Adrenal gland (tissue), 12 donors: ENCODE data around the gene DHRS2. TPM values are rescaled to one million over a fixed set of nuclear protein-coding genes. Genes with fewer than 3 reads are reported as not detected.

ENCODE experiments used
- DNase-seq, 7 donors: peaks; one replicate each; pipeline ENCODE4 v3.0.0-alpha.2; 2019 to 2020
- H3K27ac ChIP-seq, 5 donors: fragments of 200-600 bp; sonication (generic) in 4 of 5; 1 replicate in 3 of 5; 2 replicates in 2 of 5; pipeline versions ENCODE4 v1.5.1 to v1.8.0; 2016 to 2020; ENCODE audit warnings: mild to moderate bottlenecking in 1 of 5
- H3K27me3 ChIP-seq: fragments of 200-600 bp; 2 replicates; pipeline ENCODE4 v1.8.0; 2021
- H3K36me3 ChIP-seq, 2 donors: fragments of 200-600 bp; replicated peaks in 1 of 2; 1 replicate in 1 of 2; 2 replicates in 1 of 2; pipeline versions ENCODE4 v1.5.1 to v1.8.0; 2018 to 2022
- H3K4me1 ChIP-seq, 2 donors: fragments of 200-600 bp; replicated peaks in 1 of 2; 1 replicate in 1 of 2; 2 replicates in 1 of 2; pipeline versions ENCODE4 v1.5.1 to v1.8.0; 2018 to 2021
- H3K4me3 ChIP-seq, 4 donors: fragments of 200-600 bp; sonication (generic) in 3 of 4; one replicate each; pipeline ENCODE4 v1.5.1; 2016 to 2018
- H3K9me3 ChIP-seq, 3 donors: fragments of 200-600 bp; sonication (generic) in 1 of 3; replicated peaks in 1 of 3; 1 replicate in 2 of 3; 2 replicates in 1 of 3; pipeline versions ENCODE4 v1.5.1 to v1.8.0; 2016 to 2021
- CTCF ChIP-seq, 6 experiments: fragments of 450-650 bp in 4 of 6; fragments of 200-600 bp in 2 of 6; sonication (generic) in 1 of 6; IDR thresholded peaks; 1 replicate in 5 of 6; 2 replicates in 1 of 6; pipeline versions ENCODE4 v1.5.1 to v1.8.0; 2016 to 2021; ENCODE audit warnings: antibody characterized with exemption in 6 of 6, mild to moderate bottlenecking in 2 of 6, moderate library complexity in 1 of 6
- POLR2A ChIP-seq, 2 donors: fragments of 450-650 bp; IDR thresholded peaks; one replicate each; pipeline ENCODE4 v1.6.1; 2017; ENCODE audit warnings: antibody characterized with exemption in 2 of 2, mild to moderate bottlenecking in 2 of 2, moderate library complexity in 1 of 2
- WGBS, 4 donors: extraction: QIAGEN DNeasy Blood & Tissue Kit in 2 of 4; methylation state at CpG; one replicate each; pipeline versions ENCODE4 v1.1.5 to v1.1.7; 2013 to 2017; 5-methylcytosine and 5-hydroxymethylcytosine counted together
- intact Hi-C, 2 donors: fragments of 100-400 bp; cut with DNase I; formaldehyde crosslinking; loops; one replicate each; pipeline versions ENCODE4 v1.14.1 to v1.15.0; 2022 to 2023
- polyA plus RNA-seq, 3 donors: library from polyadenylated mRNA; stranded (reverse); fragments of 200-250 nt in 2 of 3; fragments of 350-450 nt in 1 of 3; fragmentation: Illumina TruSeq in 1 of 3; extraction: RNeasy Lipid Tissue Mini Kit (QIAGEN cat#74804) in 1 of 3; gene quantifications; one replicate each; pipeline ENCODE4 v1.2.3, GENCODE V29; 2013 to 2014
- total RNA-seq, 9 donors: library from RNA; depleted of rRNA in 4 of 9; stranded (reverse); fragments of >200 nt in 4 of 9; fragments of 120-200 nt in 1 of 9; fragmentation: NEBNext Ultra II Directional in 1 of 9; extraction: Animal tissue kit (Norgen Biotek cat#: 25700) in 1 of 9; gene quantifications; one replicate each; pipeline versions ENCODE4 v1.1.0 to v1.2.4, GENCODE V29; 2013 to 2023
- donor health status: healthy with polysubstance abuse.
- donor health status: Bipolar disorder and iron deficiency.
- donor health status: DM: yes; HTN: yes; CAD: no.
- donor health status: DM: no; HTN: no; CAD: no.
- donor health status: DM: no; HTN: no; CAD: no.
- donor health status: DM: yes; HTN: yes; CAD: no.

The DHRS2 gene
- total and polyA plus RNA-seq, 12 donors = 0.86 to 4.9 (median 2.5) TPM; not detected in 4

- no peak for DNase-seq
- no peaks in the 10 kb centered on the region for H3K36me3 ChIP-seq
- no peak overlapping the region for H3K4me3 ChIP-seq
- H3K4me1 ChIP-seq = peaks cover 0 to 5% of the 10 kb centered on the region in 2 donors
- no peak for TF ChIP-seq CTCF (IDR thresholded peaks at IDR 0.05)
- no peak for TF ChIP-seq POLR2A (IDR thresholded peaks at IDR 0.05)
- intact Hi-C loops = no loop called here
- WGBS, 4 donors = 83 to 94% (median 89%) methylated on average over 6 of the region's 6 CpGs
- no peak overlapping the region for H3K27ac ChIP-seq
- no peaks in the 10 kb centered on the region for H3K9me3 ChIP-seq
- H3K27me3 ChIP-seq = no peaks in the 10 kb centered on the region
These were observed 10.7 kb downstream of the DHRS2 start for GRCh38 chr14:23646648-23647549.

GRCh38 chr14:23647619-23648018 is 11.5 kb downstream of the DHRS2 start:
- DNase-seq = no peak
- H3K4me1 ChIP-seq = no peaks in the 10 kb centered on the region
- TF ChIP-seq CTCF (IDR thresholded peaks at IDR 0.05) (no peak), POLR2A (IDR thresholded peaks at IDR 0.05) (no peak)
- WGBS, 4 donors = 91 to 96% (median 95%) methylated on average over 2 of the region's 2 CpGs
- H3K9me3 ChIP-seq = no peaks in the 10 kb centered on the region
- H3K4me3 ChIP-seq = no peak overlapping the region
- no peaks in the 10 kb centered on the region for H3K27me3 ChIP-seq
- intact Hi-C loops = no loop called here
- H3K36me3 ChIP-seq = no peaks in the 10 kb centered on the region
- H3K27ac ChIP-seq = no peak overlapping the region

GRCh38 chr14:23648764-23649460 is 12.7 kb downstream of the DHRS2 start:
- no peaks in the 10 kb centered on the region for H3K36me3 ChIP-seq
- DNase-seq = no peak
- H3K4me3 ChIP-seq = no peak overlapping the region
- WGBS, 4 donors = 78 to 87% (median 84%) methylated on average over 5 of the region's 5 CpGs
- intact Hi-C loops = no loop called here
- no peaks in the 10 kb centered on the region for H3K4me1 ChIP-seq
- H3K9me3 ChIP-seq = no peaks in the 10 kb centered on the region
- no peaks in the 10 kb centered on the region for H3K27me3 ChIP-seq
- H3K27ac ChIP-seq = no peak overlapping the region
- TF ChIP-seq POLR2A (IDR thresholded peaks at IDR 0.05) (no peak), CTCF (IDR thresholded peaks at IDR 0.05) (no peak)

- no peaks in the 10 kb centered on the region for H3K9me3 ChIP-seq
- H3K36me3 ChIP-seq = no peaks in the 10 kb centered on the region
- no peaks in the 10 kb centered on the region for H3K4me1 ChIP-seq
- intact Hi-C loops = no loop called here
- no peak for DNase-seq
- no peak overlapping the region for H3K27ac ChIP-seq
- 78 to 94% (median 81%) methylated on average over 3 of the region's 3 CpGs for WGBS, 4 donors
- TF ChIP-seq CTCF (IDR thresholded peaks at IDR 0.05) (no peak), POLR2A (IDR thresholded peaks at IDR 0.05) (no peak)
- no peak overlapping the region for H3K4me3 ChIP-seq
- H3K27me3 ChIP-seq = no peaks in the 10 kb centered on the region
These were observed 14.3 kb downstream of the DHRS2 start for GRCh38 chr14:23650506-23650905.
